B cell (primary cell): ENCODE measurements around the gene SYNE2. TPM values are rescaled to one million over a fixed set of nuclear protein-coding genes. Genes with fewer than 3 reads are reported as not detected.

Experiments used
- ATAC-seq: fragments of 200-7000 bp; cut with Tn5 transposase; one replicate; pipeline ENCODE4 v1.10.0; 2021; ENCODE audit warnings: low read depth, mild to moderate bottlenecking, moderate number of reproducible peaks, moderate library complexity
- CTCF ChIA-PET: fragments of 350-600 bp; sonication (Branson Sonifier 250); formaldehyde crosslinking; loops from one replicate; lab custom pipeline; 2021; ENCODE audit warnings: antibody characterized with exemption, inconsistent platforms; lab: Charles Lee
- POLR2A ChIA-PET: fragments of 350-600 bp; sonication (Branson Sonifier 250); formaldehyde crosslinking; loops from one replicate; lab custom pipeline; 2021; ENCODE audit warnings: antibody characterized with exemption; lab: Charles Lee
- DNase-seq: peaks from one replicate; pipeline ENCODE4 v3.0.0; 2013
- H2AFZ ChIP-seq: 2 replicates; pipeline ENCODE4 v1.6.1; 2012; ENCODE audit warnings: mild to moderate bottlenecking, low read depth, low read length; ENCODE audit not compliant: insufficient read depth, poor library complexity, severe bottlenecking
- H3K27ac ChIP-seq, 2 donors: 1 replicate in 1 of 2; 2 replicates in 1 of 2; pipeline ENCODE4 v1.5.1; 2012 to 2013; ENCODE audit warnings: low read length in 2 of 2, mild to moderate bottlenecking in 2 of 2, moderate library complexity in 1 of 2
- H3K27me3 ChIP-seq, 4 experiments: fragments of 200-600 bp in 1 of 4; sonication (generic) in 1 of 4; replicated peaks in 1 of 4; 1 replicate in 2 of 4; 2 replicates in 2 of 4; pipeline versions ENCODE4 v1.6.1 to v1.7.0; 2013 to 2016; ENCODE audit warnings: low read length in 3 of 4, mild to moderate bottlenecking in 2 of 4, mixed read lengths in 1 of 4, moderate library complexity in 1 of 4; ENCODE audit not compliant: insufficient read depth in 4 of 4, control insufficient read depth in 3 of 4; ENCODE audit errors: control extremely low read depth in 1 of 4
- H3K36me3 ChIP-seq, 2 experiments: replicated peaks in 1 of 2; 1 replicate in 1 of 2; 2 replicates in 1 of 2; pipeline versions ENCODE4 v1.6.1 to v1.7.1; 2013; ENCODE audit warnings: low read length in 1 of 2; ENCODE audit not compliant: insufficient read depth in 2 of 2, control insufficient read depth in 1 of 2; ENCODE audit errors: control extremely low read depth in 1 of 2, extremely low read depth in 1 of 2
- H3K4me1 ChIP-seq, 2 donors: fragments of 200-600 bp in 1 of 2; sonication (generic) in 1 of 2; 1 replicate in 1 of 2; 2 replicates in 1 of 2; pipeline versions ENCODE4 v1.5.1 to v1.6.1; 2013 to 2017; ENCODE audit warnings: low read length in 2 of 2; ENCODE audit not compliant: control insufficient read depth in 2 of 2, insufficient read depth in 2 of 2
- H3K4me2 ChIP-seq: replicated peaks from 2 replicates; pipeline ENCODE3; 2012; ENCODE audit warnings: mild to moderate bottlenecking, low read depth, low read length; ENCODE audit not compliant: poor library complexity, severe bottlenecking
- H3K4me3 ChIP-seq, 5 experiments: fragments of 200-600 bp in 1 of 5; sonication (generic) in 1 of 5; 1 replicate in 3 of 5; 2 replicates in 2 of 5; pipeline versions ENCODE4 v1.5.1 to v1.7.0; 2011 to 2016; ENCODE audit warnings: low read length in 4 of 5, mild to moderate bottlenecking in 4 of 5, low read depth in 2 of 5, control low read depth in 1 of 5, moderate library complexity in 1 of 5; ENCODE audit not compliant: insufficient read depth in 1 of 5; ENCODE audit errors: control extremely low read depth in 1 of 5, extremely low read depth in 1 of 5
- H3K79me2 ChIP-seq: fragments of 200-600 bp; sonication (generic); one replicate; pipeline ENCODE4 v1.6.0; 2016; ENCODE audit warnings: low read length; ENCODE audit not compliant: control insufficient read depth, insufficient read depth
- H3K9ac ChIP-seq: fragments of 200-600 bp; sonication (generic); 2 replicates; pipeline ENCODE4 v1.6.1; 2017; ENCODE audit warnings: mild to moderate bottlenecking, low read length, moderate library complexity
- H3K9me3 ChIP-seq, 3 donors: one replicate each; pipeline versions ENCODE4 v1.6.1 to v1.7.1; 2013; ENCODE audit warnings: low read length in 2 of 3; ENCODE audit not compliant: control insufficient read depth in 2 of 3, insufficient read depth in 1 of 3; ENCODE audit errors: control extremely low read depth in 1 of 3
- H4K20me1 ChIP-seq: 2 replicates; pipeline ENCODE4 v1.6.0; 2012; ENCODE audit warnings: mild to moderate bottlenecking, low read length; ENCODE audit not compliant: insufficient read depth, control insufficient read depth, poor library complexity, severe bottlenecking
- H3K27ac Mint-ChIP-seq: one replicate; pipeline ENCODE4 v1.8.0; 2021; ENCODE audit warnings: mixed read lengths
- H3K27me3 Mint-ChIP-seq: one replicate; pipeline ENCODE4 v1.8.0; 2021; ENCODE audit warnings: mixed read lengths
- H3K4me1 Mint-ChIP-seq: one replicate; pipeline ENCODE4 v1.8.0; 2021; ENCODE audit warnings: mixed read lengths
- H3K4me3 Mint-ChIP-seq: one replicate; pipeline ENCODE4 v1.8.0; 2021; ENCODE audit warnings: mixed read lengths
- H3K9me3 Mint-ChIP-seq: one replicate; pipeline ENCODE4 v1.8.0; 2022; ENCODE audit warnings: mixed read lengths; ENCODE audit not compliant: insufficient read depth
- EZH2 ChIP-seq: IDR thresholded peaks from 2 replicates; pipeline ENCODE4 v1.6.1; 2012; ENCODE audit warnings: borderline replicate concordance, low read depth, mild to moderate bottlenecking, moderate library complexity, low read length; ENCODE audit not compliant: insufficient read depth, poor library complexity, severe bottlenecking
- WGBS: methylation state at CpG from one replicate; pipeline ENCODE4 v1.1.5; 2013; ENCODE audit warnings: missing lambda C conversion rate; ENCODE audit not compliant: insufficient coverage; 5-methylcytosine and 5-hydroxymethylcytosine counted together
- intact Hi-C: fragments of 100-400 bp; cut with micrococcal nuclease; formaldehyde crosslinking; loops from one replicate; pipeline ENCODE4 v1.10.0; 2022
- polyA plus RNA-seq: library from polyadenylated mRNA; depleted of rRNA; stranded (reverse); fragments of >200 nt; gene quantifications from 2 replicates; pipeline ENCODE4 v1.2.3, GENCODE V29; 2012
- total RNA-seq, 2 donors: library from RNA; stranded (reverse); fragments of 120-200 nt in 1 of 2; gene quantifications; 1 replicate in 1 of 2; 2 replicates in 1 of 2; pipeline versions ENCODE4 v1.2.3 to v1.2.4, GENCODE V29; 2013 to 2022
- TF ChIP-seq, protein P1 (sequence below): fragments of 200-600 bp; IDR thresholded peaks from one replicate; pipeline ENCODE4 v1.8.0; 2022; ENCODE audit warnings: antibody characterized with exemption, mild to moderate bottlenecking

Gene SYNE2
- total and polyA plus RNA-seq, 2 donors (not counting 1 experiment from before 2014, with no cell fraction given), result 39.5 to 105 TPM

DNA sequence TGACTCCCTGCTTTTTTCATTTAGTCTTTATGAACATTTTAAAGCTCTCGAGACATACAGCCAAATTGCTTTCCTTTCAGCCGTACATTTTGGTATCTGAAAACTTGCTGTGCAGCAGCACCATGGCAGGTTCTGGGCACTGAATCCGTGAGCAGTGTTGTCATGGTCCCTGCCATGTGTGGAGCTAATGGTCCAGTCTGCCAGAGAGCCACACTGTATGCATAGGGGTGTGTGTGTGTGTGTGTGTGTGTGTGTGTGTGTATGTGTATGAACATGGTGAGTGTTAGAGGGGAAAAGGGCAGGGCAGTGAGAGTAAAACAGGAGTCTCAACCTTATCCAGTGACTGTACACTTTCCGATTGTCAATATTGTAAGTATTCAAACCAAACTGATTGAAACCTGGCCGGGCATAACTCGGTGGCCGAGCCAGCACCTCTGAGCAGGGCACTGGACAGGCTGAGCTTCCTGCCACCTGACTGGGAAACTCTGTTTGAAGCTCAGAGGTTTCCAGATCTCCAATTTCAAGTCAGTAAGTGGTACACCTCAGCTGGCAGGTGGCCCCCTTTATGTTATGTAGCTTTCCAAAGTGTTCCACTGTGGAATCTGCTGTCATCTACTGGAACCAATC lies 331.4 kb downstream of the SYNE2 start:
- 94% methylated on average over 7 of the region's 7 CpGs for WGBS
- ChIA-PET CTCF (no interaction called here), POLR2A (interaction anchor here (0.7 kb wide), 1 partner anchor 33 kb away, joined by 3 read pairs; no protein-coding TSS in a partner anchor)
- Histone ChIP-seq H4K20me1 (no peaks in the 10 kb centered on the region), H3K4me1 (no peaks in the 10 kb centered on the region), H3K4me3 (no peak overlapping the region), H3K9ac (no peak overlapping the region), H3K4me2 (no peak overlapping the region), H3K27me3 (no peaks in the 10 kb centered on the region), H3K27ac (no peak overlapping the region), H3K9me3 (peaks cover 0 to 3% (median 0%) of the 10 kb centered on the region in 3 donors), H3K79me2 (no peaks in the 10 kb centered on the region), H2AFZ (no peak overlapping the region), H3K36me3 (peaks cover 0 to 14% of the 10 kb centered on the region in 2 experiments)
- no peak overlapping the region for H3K27ac Mint-ChIP-seq
- no peak for TF ChIP-seq EZH2
- TF ChIP-seq, protein P1, sequence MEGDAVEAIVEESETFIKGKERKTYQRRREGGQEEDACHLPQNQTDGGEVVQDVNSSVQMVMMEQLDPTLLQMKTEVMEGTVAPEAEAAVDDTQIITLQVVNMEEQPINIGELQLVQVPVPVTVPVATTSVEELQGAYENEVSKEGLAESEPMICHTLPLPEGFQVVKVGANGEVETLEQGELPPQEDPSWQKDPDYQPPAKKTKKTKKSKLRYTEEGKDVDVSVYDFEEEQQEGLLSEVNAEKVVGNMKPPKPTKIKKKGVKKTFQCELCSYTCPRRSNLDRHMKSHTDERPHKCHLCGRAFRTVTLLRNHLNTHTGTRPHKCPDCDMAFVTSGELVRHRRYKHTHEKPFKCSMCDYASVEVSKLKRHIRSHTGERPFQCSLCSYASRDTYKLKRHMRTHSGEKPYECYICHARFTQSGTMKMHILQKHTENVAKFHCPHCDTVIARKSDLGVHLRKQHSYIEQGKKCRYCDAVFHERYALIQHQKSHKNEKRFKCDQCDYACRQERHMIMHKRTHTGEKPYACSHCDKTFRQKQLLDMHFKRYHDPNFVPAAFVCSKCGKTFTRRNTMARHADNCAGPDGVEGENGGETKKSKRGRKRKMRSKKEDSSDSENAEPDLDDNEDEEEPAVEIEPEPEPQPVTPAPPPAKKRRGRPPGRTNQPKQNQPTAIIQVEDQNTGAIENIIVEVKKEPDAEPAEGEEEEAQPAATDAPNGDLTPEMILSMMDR, result no peak
- H3K9me3 Mint-ChIP-seq, result no peaks in the 10 kb centered on the region
- H3K4me3 Mint-ChIP-seq, result no peak overlapping the region
- H3K27me3 Mint-ChIP-seq, result no peaks in the 10 kb centered on the region
- DNase-seq (no peak), ATAC-seq (no peak)
- no peaks in the 10 kb centered on the region for H3K4me1 Mint-ChIP-seq
- intact Hi-C loops, result no loop called here

DNA sequence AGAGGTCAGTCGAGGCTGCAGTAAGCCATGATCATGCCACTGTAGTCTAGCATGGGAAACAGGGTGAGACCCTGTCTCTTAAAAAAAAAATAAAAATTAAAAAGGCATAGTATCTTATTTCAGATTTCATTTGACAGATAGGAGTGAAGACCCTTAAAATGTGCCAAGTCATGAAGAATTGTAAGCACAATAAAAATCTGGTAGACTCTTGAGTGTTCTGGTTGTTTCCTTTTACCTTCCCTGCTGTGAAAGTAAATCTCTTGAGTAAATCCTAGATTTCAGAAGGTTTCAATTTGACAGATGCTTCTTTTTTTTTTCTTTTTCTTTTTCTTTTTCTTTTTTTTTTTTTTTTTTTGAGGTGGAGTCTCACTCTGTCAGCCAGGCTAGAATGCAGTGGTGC lies 332.4 kb downstream of the SYNE2 start:
- ATAC-seq, result no peak
- Histone ChIP-seq H3K9ac (no peak overlapping the region), H3K79me2 (no peaks in the 10 kb centered on the region), H3K27ac (no peak overlapping the region), H3K4me3 (no peak overlapping the region), H3K4me1 (no peaks in the 10 kb centered on the region), H3K9me3 (peaks cover 0 to 3% (median 0%) of the 10 kb centered on the region in 3 donors), H3K4me2 (no peak overlapping the region), H3K27me3 (no peaks in the 10 kb centered on the region), H3K36me3 (peaks cover 0 to 14% of the 10 kb centered on the region in 2 experiments), H2AFZ (no peak overlapping the region), H4K20me1 (no peaks in the 10 kb centered on the region)
- Mint-ChIP-seq H3K27me3 (no peaks in the 10 kb centered on the region), H3K4me3 (no peak overlapping the region), H3K4me1 (no peaks in the 10 kb centered on the region), H3K9me3 (no peaks in the 10 kb centered on the region), H3K27ac (no peak overlapping the region)
- ChIA-PET POLR2A (no interaction called here), CTCF (no interaction called here)
- no peak for TF ChIP-seq EZH2
- TF ChIP-seq, protein P1, result no peak
- no peak for DNase-seq
- intact Hi-C loops, result no loop called here
- WGBS, result no CpG with 5 or more reads among the region's 1 CpG
